GM12872 (cell line): Measurements from ENCODE around the gene BTG1.

ENCODE experiments used
- TF ChIP-seq, protein P1 (sequence below): IDR thresholded peaks from 3 replicates; pipeline ENCODE4 v1.5.1; 2011; ENCODE audit warnings: low read depth, mild to moderate bottlenecking, low read length, moderate library complexity; ENCODE audit not compliant: insufficient read depth

Gene BTG1

DNA sequence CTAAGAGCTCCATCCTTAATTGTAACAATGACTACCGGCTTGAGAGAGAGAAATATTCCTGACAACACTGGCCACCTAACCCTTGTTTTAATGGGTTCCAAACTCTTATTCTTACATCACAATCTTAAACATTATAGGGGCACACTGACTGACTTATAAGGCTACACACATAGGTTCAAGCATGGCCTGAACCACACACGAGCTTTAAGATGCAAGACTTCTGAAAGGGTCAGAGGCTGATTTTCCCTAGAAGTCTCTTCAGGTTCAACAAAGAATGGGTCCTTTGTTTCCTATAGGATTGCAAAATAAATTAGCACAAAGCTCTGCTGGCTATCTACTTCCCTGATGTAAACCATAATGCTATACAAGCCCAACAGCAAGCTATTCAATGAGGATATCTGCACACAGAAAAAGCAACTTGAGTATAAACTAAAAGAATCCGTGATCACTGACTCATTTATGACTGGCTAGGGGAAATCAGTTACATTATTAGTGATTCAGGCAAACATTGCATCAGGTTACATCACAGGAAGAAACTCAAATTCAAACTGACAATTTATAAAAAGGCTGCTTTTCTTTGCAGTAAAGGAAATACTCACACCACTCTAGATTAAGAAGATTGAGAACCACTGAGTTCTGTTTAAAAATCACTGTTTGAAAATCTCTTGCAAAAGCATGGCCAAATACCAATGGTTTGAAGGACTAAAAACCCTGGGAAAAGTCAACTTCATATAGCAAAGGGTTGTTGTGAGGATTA, 8.5 kb downstream of the BTG1 start:
- TF ChIP-seq, protein P1, sequence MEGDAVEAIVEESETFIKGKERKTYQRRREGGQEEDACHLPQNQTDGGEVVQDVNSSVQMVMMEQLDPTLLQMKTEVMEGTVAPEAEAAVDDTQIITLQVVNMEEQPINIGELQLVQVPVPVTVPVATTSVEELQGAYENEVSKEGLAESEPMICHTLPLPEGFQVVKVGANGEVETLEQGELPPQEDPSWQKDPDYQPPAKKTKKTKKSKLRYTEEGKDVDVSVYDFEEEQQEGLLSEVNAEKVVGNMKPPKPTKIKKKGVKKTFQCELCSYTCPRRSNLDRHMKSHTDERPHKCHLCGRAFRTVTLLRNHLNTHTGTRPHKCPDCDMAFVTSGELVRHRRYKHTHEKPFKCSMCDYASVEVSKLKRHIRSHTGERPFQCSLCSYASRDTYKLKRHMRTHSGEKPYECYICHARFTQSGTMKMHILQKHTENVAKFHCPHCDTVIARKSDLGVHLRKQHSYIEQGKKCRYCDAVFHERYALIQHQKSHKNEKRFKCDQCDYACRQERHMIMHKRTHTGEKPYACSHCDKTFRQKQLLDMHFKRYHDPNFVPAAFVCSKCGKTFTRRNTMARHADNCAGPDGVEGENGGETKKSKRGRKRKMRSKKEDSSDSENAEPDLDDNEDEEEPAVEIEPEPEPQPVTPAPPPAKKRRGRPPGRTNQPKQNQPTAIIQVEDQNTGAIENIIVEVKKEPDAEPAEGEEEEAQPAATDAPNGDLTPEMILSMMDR, result no peak

DNA sequence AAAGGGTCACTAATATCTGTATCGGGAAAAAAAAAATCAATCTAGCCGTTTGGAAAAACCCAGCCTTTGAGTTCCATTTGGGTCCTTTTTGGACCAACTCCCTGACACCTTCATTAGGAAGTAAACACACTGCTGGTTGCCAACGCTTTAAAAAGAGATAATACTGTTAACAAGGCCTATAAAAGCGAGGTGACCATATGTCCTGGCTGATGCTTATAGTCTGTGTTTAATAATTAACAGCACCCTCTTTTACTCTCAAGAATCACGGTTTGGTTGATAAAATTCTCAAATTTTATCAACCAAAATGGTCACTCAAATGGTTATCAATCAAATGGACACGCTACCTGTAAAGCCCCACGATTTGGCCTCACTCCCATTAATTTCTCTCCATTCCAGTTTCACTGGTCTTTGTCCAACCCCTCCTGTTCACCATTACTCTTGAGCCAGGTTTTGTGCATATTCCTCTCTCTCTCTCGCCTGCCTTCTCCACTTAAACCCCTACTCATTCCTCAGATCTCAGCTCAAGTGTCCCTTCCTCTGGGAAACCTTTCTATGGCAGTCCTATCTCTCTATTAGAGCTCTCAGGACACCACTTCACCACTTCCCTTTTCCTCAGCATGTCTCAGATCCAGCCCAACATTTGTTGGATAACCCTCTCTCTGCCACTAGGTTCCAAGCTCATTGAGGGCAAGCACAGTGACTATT, 9.5 kb downstream of the BTG1 start:
- TF ChIP-seq, protein P1, result no peak

DNA sequence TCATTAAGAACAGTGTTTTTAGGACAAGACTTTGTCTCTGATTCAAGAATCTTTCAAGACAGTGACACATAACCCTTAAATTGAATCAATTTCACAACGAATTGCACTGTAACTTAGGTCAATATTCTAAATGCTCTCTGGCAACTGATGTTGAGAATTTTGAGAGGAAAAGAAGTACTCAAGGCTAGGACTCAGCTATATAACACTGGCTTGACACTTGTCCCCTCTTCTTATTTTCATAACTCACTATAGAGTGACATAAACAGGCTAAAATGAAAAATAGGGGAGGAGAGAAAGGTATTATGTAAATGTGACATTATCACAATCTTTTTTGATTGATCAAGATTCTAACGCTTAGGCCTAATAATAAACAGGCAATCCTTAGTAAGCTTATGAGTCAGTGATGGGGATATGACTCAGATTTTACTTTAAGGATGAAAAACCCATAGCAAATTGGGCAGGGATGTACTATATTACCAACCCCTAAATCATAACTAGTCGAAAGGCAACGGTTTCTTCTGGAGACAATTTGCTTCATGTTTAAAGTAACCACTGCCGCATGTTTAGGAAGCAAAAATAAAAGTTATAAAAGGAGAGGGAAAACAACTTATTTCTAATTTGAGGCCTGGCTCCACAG, 10.9 kb downstream of the BTG1 start:
- TF ChIP-seq, protein P1, result no peak

DNA sequence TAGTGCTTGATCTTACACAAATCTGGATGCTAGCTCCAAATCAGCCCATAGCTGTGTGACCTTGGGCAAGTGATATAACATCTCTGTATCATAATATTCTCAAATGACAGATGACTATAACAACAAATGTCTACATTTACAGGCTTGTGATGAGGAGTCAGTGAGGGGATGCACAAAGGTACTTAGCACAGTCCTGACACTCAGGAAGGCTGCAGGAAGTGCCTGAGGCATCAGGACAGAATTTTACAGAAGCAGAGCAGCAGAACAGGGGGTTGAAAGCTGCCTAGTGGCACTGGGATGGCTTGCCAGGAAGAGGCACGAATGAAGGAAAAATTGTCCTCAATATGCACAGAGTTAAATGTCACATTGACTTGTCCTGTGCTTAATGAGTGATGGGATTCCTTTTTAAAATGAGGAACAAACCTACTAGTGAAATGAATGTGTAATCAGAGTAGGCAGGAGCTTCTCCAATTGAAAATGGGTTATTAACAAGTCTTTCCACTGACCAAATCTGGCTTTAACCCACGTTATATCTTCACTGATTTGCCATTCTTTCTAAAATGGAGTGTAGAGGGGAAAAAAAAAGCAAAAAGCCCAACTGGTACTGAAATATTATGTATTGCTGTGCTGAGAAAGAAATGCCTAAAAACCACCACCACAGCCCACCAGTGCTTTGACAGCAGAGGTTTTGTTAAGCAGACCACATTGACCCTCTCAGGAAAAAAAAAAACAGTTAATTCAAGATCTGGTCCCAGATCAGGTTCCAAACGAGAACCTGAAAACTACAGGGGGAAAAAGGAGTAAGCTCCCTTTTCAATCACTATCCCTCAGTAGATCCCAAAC, 11.6 kb downstream of the BTG1 start:
- TF ChIP-seq, protein P1, result no peak

DNA sequence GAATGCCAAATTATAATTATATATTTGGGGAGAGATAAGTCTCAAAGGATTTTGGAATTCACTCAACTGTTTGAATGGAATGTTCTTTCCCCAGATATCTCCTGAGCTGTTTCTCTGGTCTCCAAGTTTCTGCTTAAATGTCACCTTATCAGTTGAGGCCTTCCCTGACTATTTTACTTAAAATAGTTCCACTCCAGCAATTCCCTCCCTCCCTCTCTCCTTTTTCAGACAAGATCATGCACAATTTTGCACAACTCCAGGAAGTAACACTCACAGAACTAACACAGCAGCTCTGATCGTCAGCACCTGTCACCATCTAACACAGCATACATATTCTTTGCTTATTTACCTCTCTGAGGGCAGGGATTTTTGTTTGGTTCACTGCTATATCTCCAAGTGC, 12.5 kb downstream of the BTG1 start:
- TF ChIP-seq, protein P1, result no peak

DNA sequence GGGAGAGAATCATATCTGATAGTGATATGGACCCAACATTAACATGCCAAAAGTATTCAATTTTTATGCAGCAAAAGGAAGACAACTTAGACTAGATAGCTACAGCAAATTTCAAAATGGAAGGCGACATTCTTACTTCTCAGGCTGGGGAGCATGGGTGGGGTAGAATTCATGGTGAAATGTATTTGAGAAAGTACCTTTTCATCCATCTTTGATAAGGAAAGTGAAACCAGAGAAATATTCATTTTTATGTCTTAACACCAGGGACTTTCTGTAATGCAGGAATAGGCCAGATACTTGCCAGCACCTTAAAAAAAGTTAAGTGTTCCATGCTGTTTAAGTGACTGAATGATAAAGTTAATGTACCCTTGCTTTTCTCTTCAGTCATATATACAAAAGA, 13.4 kb downstream of the BTG1 start:
- TF ChIP-seq, protein P1, result no peak

DNA sequence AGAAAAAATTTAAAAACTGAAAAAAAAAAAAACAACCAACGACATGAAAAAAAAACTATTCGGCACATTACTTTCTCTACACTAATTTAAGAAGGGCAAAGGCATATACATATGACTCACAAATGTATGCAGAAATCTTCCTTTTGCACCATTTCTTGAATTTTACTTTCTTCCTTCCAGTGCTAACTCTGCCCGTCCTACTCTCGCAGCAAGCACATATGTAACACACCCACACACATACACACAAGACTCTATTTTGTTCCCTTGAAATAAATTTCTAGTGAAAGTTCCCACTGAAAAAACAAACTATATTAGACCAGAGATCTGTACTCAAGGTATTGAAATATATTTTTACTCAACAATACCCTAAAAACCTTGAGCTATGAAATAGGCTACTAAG, 14.6 kb downstream of the BTG1 start:
- TF ChIP-seq, protein P1, result no peak
